ENCODE measurements around the gene ZMPSTE24.
"Not testable (repeated sequence)": the region's sequence is repeated elsewhere in the genome, so short reads cannot be mapped to it uniquely, and the experiment has no call there.

ZMPSTE24 gene

GRCh38 chr1:40317394-40318074 lies 59.5 kb downstream of the ZMPSTE24 start:
- no peak for DNase-seq (ENCODE audit: low read depth in 3 of 3)

GRCh38 chr1:40318476-40318875 lies 60.4 kb downstream of the ZMPSTE24 start:
- DNase-seq (ENCODE audit: low read depth in 3 of 3): no peak

- DNase-seq (ENCODE audit: low read depth in 3 of 3): no peak
These were observed 61.1 kb downstream of the ZMPSTE24 start for GRCh38 chr1:40318970-40319621.

GRCh38 chr1:40331403-40331802 lies 73.4 kb downstream of the ZMPSTE24 start:
- not testable (repeated sequence) for DNase-seq (ENCODE audit: low read depth in 3 of 3)

GRCh38 chr1:40332695-40333094 lies 74.7 kb downstream of the ZMPSTE24 start:
- no peak for DNase-seq (ENCODE audit: low read depth in 3 of 3)

- no peak for DNase-seq (ENCODE audit: low read depth in 3 of 3)
These were observed 79.4 kb downstream of the ZMPSTE24 start for GRCh38 chr1:40337443-40337842.

- DNase-seq (ENCODE audit: low read depth in 3 of 3): peak; percentile 77 to 91 (median 82)
These were observed 80.8 kb downstream of the ZMPSTE24 start for GRCh38 chr1:40338745-40339419.

GRCh38 chr1:40339420-40340323 lies 81.6 kb downstream of the ZMPSTE24 start:
- no peak for DNase-seq (ENCODE audit: low read depth in 3 of 3)

- DNase-seq (ENCODE audit: low read depth in 3 of 3): no peak
These were observed 83.7 kb downstream of the ZMPSTE24 start for GRCh38 chr1:40341491-40342380.

GRCh38 chr1:40342381-40342717 lies 84.3 kb downstream of the ZMPSTE24 start:
- not testable (repeated sequence) for DNase-seq (ENCODE audit: low read depth in 3 of 3)
